HG03575 (cell line): ENCODE results near the gene MORN5.

Source experiments
- ATAC-seq: cut with Tn5 transposase; IDR thresholded peaks from one replicate; pipeline ENCODE4 v1.9.1; 2021; ENCODE audit not compliant: unreplicated experiment, insufficient number of reproducible peaks, low FRiP score; ENCODE audit errors: extremely low read depth

The MORN5 gene

DNA sequence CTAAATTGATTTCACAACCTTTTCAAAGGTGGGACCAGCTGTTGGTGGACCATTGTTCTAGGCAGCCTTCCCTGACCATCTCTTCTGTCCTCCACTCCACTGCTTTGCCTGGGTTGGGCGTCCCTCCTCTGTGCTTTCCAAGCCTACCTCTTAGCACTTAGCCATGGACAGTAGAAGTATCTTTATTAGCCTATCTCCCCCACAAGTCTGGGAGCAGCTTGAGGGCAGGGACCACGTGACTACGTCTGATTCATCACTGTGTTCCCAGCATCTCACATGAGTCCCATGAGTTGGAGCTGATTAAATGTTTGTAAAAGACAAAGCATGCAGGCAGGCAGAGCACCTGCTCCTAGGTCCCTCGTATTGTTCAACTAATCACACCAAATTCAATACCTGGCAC is 20.9 kb downstream of the MORN5 start:
- no peak for ATAC-seq

DNA sequence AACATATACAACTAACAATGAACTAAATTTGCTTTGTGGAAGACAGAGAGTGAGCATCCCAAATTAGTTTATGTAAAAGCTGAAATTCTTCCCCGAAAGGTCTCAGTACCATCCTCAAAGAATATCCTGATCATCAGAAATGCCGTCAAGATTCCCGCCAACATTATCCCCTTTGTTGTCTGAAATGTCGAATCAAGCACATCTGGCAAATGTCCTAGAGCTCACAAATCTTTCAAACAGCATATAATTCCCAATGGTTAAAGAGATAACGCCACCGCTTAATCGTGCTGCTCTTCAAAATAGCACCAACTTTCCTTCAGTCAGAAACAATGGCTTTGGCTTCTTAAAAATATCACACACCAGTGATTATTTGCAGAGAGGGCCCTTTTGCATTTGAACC is 23.8 kb downstream of the MORN5 start:
- ATAC-seq, result no peak

DNA sequence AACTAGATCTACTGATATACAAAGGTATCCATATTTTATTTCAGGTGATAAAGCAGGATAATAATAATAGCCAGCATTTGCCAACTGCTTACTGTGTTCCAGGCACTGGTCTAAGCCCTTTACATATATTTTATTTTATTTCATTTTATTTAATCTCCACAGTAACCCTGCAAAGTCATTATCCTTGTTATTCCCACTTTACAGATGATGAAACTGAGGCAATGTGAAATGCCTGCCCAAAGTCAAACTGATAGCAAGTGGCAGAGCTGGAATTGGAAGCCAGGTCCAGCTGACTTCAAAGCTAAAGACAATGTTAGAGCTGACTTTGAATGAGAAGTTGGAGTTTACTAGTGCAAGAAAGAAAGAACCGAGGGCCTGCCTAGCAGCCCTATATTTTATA is 24.8 kb downstream of the MORN5 start:
- ATAC-seq, result no peak

DNA sequence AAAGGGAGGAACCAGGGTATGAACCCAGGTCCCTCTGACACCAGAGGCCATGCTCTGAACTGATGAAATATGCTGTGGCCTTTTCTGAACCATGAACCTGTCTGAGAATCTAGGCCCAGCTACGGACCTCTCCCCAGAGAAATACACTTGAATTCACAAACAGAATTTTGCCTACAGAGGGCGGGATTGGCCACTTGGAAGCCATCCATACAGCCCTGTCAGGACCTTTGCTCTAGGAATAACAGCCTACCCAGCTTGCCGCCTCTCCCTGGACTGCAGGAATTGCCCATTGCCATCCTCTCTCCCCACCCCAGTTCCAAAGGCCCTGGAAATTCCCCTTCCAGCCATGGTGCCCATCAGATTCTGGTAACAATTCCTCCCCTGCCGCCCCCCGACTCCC is 26.6 kb downstream of the MORN5 start:
- ATAC-seq, result no peak

DNA sequence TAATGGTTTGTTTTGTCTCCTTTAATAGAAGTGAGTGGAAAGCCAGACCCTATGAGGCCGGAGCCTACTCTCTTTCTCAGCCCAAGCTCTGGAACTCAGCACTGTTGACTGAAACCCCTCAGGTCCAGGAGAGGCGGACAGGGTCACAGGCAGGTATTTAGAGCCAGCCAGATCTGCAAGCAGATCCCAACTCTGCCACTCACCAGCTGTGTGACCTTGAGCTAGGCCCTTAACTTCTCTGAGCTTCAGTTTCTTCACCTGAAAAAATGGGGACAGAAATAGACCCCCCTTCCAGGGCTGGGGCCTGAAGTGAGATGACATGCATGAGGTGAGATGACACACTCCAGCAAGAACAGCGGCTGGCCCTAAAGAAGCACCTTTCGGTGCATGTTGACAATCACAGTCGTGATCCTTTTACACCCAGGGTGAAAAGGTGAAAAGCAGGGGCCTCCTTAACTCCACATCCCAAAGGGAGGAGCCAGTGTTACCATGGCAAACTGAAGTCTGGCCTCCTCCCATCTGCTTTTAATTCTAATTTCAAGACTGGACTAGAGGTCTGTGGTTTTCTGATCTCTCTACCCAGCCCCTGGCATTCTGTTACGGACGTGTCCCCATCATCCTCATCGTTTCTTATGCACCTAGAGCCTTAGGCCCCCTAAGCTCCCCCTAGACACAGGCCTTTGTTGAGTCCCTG is 27.2 kb downstream of the MORN5 start:
- no peak for ATAC-seq

DNA sequence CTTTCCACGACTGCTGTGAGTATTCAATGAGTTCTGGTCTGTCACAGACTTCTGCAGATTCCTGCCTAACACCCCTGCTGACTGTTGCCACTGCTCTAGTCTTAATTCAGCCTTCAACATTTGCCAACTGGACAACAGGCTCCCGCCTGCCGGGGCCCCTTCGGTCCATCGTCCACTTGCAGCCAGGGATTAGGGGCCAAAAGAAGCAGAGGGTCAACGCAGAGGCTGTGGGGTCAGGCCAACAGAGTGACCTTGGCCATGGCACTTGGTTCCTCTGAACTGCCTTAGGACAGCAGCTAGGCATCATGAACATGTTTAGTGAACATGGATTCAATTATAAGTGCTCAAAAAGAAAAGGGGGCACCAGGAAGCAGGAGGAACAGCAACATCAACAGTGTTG is 28.7 kb downstream of the MORN5 start:
- no peak for ATAC-seq

DNA sequence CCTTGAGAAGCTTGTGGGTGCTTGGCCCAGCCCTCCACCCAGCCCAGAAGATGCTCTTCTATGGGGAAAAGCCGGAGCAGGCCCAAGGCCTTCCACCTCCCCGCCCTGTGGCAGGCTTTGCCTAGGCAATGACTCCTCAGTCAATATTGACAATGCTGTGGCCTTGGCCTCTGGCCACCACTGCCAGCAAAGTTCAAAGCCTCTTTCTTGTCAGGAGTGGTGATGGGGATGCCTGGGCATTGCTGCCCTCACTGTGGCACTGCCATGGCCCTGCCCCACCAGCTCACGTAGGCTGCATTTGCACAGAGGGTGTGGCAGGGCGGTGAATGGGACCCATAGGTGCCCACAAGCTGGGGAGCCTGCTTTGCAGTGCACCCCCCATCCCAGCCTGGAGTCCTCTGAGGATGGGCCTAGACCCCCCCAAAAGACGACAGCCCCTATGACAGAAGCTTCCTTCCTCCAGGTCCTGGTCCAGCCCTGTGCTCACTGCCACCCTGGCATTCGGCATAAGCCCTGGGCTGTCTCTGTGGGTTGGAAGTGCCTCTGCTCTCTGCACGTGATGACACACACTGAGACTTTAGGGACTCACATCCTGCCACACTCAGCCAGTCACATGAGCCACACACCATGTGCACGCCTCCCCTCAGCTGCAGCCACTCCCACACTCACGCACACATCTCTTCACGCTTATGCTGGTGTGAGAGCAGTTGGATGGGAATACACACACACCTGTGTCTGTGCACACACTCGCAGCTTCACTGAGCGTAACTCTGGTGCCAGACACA is 31.1 kb downstream of the MORN5 start:
- ATAC-seq, result no peak

DNA sequence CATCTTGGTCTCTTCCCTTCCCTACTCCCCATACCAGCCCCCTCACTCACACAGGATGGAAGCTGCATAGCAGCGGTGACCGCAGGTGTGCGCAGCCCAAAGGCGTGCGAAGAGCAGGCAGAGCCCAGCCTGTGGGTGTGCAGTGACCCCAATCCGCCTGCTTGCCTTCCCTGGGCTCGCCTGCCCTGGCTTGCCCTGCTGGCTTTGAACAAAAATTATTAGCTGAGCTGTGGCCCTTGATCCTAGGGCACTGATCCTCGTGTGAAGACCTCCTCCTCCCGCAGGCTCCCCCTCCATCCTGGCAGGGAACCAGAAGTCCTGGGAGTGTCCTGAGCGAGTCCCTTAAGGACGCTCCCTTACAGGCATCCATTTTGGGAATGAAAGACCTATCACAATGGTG is 31.9 kb downstream of the MORN5 start:
- ATAC-seq, result no peak

DNA sequence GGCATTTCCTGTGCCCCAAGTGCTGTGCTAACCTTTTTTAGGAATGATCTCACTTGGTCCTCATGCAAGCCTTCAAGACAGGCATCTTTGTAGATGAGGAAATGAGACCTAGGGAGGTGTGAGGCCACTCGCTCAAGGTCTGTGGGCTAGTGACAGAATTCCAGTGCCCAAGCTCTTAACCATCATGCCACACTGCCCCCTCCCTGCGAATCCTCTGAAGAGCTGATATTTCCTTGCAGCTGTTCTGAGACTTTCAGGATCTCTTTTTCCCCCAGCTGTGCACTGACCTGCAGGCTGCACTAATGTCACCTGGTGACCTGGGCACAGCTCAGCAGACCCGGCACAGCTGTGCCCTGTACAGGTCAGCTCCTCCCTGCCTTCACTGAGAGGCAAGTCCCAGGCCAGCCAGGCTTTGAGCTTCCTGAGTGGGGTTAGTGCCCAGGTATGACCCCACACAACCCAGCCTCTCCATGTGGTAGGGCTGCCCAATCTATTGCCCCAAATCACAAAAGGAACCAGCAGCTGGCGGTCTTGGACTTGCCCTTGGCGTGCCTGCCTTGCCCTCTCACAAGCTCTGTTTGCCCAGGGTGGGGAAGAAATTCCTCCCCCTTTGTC is 32.7 kb downstream of the MORN5 start:
- no peak for ATAC-seq

DNA sequence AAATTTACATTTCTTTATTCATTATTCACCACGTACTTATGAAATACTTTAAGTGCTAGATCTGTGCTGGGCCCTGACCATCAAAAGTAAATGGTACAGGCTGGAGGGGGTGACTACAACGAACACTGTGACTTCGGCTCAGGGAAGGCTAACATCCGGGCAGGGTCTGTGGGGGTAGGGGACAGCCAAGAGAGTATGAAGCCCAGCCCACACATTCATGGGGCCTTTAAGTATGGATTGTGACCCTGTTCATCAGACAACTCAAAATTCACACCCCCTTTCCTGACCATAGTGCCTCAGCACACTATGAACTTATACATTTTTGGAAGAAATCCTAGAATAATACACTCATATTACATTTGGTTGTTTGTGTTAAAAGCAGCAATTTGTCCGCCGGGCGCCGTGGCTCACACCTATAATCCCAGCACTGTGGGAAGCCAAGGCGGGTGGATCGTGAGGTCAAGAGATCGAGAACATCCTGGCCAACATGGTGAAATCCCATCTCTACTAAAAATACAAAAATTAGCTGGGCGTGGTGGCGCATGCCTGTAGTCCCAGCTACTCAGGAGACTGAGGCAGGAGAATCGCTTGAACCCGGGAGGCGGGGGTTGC is 33.3 kb downstream of the MORN5 start:
- ATAC-seq, result no peak

DNA sequence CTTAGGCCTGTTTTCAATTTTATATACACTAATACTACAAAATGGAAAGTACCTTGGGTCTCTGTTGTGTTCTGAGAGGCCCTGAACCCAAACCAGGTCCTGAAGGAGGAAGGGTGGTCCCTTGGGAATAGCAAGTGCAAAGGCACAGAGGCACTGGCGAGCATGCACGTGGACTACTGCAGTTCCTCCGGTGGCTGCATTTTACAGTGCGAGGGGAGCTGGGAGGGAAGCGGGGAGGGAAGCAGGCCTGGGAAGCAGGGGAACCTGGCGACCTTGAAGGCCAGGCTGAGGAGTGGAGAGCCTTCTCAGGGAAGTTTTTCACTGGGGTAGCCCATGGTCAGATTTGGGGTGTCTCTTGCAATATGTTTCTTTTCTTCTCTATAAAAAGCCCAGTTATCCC is 33.9 kb downstream of the MORN5 start:
- no peak for ATAC-seq

DNA sequence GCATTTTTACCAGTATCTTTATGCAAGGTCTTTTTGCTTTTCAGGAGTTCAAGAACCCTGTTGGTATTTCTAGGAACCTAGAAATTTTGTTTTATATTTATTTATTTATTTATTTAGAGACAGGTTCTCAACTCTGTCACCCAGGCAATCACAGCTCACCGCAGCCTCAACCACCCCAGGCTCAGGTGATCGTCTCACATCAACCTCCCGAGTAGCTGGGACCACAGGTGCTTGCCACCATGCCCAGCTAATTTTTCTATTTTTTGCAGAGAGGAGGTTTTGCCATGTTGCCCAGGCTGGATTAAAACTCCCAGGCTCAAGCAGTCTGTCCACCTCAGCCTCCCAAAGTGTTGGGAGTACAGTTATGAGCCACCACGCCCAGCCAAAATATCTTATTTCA is 36.2 kb downstream of the MORN5 start:
- no peak for ATAC-seq

DNA sequence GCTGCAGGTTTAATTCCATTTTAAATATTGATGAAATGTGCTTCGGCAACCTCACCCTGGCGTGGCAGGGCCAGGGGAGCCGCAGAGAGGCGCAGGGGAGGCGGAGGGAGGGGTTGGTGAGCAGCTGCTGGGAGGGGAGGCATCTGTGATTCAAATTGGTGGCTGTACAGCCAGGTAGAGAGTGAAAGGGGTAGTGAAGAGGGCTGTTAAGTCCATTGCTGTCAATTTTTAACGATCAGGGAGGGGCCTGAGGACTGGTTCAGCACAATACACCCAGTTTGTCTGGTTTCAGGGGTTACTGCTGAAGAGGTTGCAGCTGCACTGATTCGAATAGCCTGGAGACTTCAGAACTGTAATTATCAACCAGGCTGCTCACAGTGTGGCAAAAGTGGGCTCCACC is 37.7 kb downstream of the MORN5 start:
- ATAC-seq, result no peak

DNA sequence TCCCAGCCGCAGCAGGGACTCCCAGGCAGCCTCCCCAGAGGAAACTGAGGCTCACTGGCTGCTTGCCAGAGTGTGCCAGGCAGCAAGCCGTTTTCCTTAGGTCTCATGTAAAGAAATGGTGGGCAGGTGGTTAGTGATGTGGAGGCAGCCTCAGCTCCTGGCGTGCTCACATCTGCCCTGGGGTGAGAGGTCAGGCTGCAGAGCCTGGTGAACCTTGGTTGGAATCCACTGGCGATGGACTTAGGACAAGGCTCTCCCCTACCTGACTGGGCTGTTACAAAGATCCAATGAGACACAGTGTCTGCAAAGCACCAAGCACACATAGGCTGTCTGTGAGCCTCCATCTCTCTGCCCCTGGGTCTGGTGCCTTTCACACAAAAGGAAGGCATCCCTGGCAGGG is 38.2 kb downstream of the MORN5 start:
- ATAC-seq, result no peak

DNA sequence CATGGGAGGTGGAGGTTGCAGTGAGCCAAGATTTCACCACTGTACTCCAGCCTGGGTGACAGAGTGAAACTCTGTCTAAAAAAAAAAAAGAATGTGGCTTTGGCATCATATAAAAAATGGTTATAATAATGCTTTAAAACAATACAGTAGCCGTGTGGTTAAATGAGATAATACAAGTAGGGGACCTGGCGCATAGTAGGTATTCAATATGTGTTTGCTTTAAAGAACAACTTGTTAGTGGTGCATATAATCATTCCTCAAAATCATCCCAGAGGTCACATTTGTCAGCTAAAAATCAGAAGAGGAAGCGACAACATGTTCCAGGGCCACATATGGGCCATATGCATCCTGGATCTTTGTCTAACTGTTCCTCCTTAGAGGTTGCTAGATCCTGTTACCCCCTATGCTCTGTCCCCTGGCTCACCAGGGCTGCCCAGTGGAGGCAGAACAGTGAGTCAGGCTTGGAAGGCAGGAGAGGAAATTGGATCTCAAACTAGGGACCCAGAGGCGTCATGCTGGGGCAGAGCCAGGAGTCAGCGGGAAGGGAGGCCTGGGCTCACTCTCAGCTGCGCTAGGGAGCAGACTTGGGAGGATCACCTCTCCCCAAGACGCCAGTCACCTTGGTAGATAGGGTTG is 41.4 kb downstream of the MORN5 start:
- ATAC-seq, result no peak

DNA sequence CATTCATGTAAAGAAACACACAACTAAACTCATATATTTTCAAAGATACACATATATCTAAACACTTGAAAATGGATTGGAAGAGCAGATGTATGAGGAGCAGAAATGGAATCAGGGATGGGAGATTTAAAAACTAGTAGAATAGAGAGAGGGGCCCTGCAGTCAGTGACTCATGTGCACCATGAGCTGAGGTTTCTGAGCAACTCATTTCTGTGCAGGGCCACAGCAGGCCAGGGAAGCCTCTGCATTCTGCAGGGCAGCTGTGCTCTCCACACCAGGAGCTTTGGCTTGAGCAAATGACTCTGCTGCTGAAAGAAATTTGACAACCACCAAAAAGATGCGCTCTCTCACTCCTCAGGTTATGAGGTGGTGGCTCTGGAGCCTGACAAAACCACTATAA is 41.9 kb downstream of the MORN5 start:
- no peak for ATAC-seq

DNA sequence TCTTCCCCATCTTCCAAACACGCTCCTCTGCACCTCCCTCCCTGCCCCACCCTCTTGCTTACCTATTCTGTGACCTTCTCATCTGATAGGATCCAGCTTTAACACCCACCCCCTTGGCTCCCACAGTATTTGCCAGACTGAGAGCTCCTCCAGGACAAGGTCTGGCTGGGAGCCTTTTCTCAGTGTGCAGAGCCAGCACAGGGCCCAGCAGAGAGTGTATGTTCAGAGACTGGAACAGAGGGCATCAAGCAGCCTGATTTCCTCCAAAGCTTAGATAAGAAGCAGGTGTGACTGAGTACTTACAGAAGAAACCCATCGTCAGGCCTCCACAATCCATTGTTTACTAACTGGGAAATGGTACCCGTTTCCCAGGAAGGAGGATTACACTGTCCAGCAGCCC is 42.4 kb downstream of the MORN5 start:
- ATAC-seq, result no peak

DNA sequence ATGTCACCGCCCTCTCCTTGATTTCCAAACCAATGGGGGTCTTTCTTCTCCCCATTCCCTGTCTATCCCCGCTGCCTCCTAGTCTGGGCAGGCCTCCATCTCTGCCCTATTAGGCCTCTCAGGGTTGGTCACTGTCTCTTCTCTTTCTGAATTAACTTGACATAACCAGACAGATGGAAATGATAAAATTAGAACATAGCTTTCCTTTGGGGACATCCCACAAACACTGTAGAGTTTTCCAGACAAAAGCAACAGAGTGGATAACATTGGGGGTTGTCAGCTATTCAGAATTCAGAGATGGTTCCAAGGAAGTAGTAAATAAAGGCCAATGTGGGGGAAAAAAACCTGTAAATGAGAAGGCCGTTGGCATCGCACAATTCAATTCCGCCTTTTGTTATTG is 44.3 kb downstream of the MORN5 start:
- ATAC-seq, result no peak

DNA sequence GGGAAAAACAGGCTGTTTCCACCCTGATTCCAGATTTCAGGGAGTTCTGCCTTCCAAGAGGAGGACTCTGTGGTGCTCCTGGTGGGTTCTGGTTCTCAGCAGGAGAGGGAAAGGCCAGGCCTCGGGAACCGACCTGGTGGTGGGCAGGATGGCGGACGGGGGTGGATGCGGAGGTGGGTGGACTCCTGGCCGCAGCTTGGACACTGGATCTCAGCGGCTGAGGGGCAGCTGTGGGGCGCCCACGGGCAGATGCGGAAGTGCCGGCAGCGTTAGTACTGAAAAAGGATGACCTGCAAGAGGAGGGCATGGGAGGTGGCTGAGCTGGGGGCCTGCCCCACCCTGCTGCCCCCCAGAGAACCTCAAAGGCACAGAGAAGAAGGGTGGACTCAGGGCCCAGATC is 44.8 kb downstream of the MORN5 start:
- ATAC-seq, result no peak

DNA sequence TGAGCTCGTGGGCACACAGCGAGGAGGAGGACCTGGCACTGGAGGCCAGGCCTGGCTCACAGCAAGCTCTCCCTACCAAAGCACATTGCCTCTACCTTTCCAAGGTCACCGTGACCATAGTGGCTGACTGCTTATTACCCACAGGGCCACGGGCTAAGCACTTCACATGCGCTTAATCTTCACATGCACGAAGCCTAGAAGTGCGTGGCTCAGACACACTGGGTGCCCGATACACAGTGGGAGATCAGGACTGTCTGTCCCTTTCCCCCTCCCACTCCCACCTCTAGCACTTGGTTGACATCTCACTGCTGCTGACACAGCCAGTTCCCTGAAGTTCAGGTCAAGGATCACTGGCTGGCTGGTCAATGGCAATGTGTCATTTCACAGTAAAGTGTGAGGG is 45.5 kb downstream of the MORN5 start:
- no peak for ATAC-seq
